OCI-LY3 (cell line): ENCODE data around the gene TMEM201.

Source experiments
- CTCF ChIP-seq: fragments of 200-600, 300-600 bp; sonication (generic); IDR thresholded peaks from 2 replicates; pipeline ENCODE4 v1.5.1; 2014; ENCODE audit warnings: antibody characterized with exemption, low read length, low read depth
- EZH2phosphoT487 ChIP-seq: fragments of 200-600 bp; shearing (Covaris generic); IDR thresholded peaks from 2 replicates; pipeline ENCODE4 v1.6.1; 2018; ENCODE audit warnings: antibody characterized with exemption, mixed run types, low read depth

GRCh38 chr1:9633493-9633892 lies 44.8 kb downstream of the TMEM201 start:
- TF ChIP-seq CTCF (no peak), EZH2phosphoT487 (no peak)
